PFSK-1 (cell line): ENCODE measurements around the gene UXS1.

ENCODE experiments used
- FOXP2 ChIP-seq: optimal IDR thresholded peaks from 2 replicates; pipeline ENCODE3; 2011; ENCODE audit warnings: borderline replicate concordance, control low read depth, inconsistent platforms; ENCODE audit not compliant: insufficient read depth; ENCODE audit errors: extremely low read length, extremely low read depth
- POLR2AphosphoS5 ChIP-seq: IDR thresholded peaks from 2 replicates; pipeline ENCODE4 v1.6.1; 2012; ENCODE audit warnings: low read depth, mild to moderate bottlenecking, control low read depth, low read length, moderate library complexity
- SIN3A ChIP-seq: IDR thresholded peaks from 2 replicates; pipeline ENCODE4 v1.6.1; 2012; ENCODE audit warnings: mild to moderate bottlenecking, low read length, moderate library complexity, borderline replicate concordance; ENCODE audit not compliant: insufficient read depth
- TAF1 ChIP-seq: IDR thresholded peaks from 2 replicates; pipeline ENCODE4 v1.6.1; 2012; ENCODE audit warnings: low read length, control low read depth, borderline replicate concordance; ENCODE audit not compliant: insufficient read depth
- TF ChIP-seq, protein P1 (sequence below), 2 experiments: IDR thresholded peaks; 2 replicates each; pipeline versions ENCODE4 v1.6.1 to v1.8.0; 2011 to 2012; ENCODE audit warnings: low read depth in 2 of 2, low read length in 2 of 2, control low read depth in 1 of 2, inconsistent platforms in 1 of 2, mild to moderate bottlenecking in 1 of 2, moderate library complexity in 1 of 2; ENCODE audit not compliant: insufficient read depth in 1 of 2

UXS1 gene

DNA sequence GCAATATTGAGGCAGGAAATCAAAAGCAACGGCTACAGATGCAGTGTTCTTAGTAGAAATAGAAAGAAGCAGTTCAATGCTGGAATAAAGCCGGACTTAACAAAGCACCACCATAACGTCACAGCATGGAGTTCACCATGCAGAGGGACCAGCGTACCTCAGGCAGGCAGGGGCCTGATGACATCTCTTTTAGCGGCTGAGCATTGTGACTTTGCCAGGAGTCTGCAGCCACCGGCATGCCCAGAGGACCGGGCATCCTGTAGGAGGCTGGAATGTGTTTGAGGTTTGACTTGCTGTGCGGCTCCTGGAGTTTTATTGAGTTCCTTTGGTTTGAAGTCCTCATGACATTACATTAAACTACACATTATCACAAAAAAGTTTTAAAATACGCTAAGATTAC lies 139.8 kb downstream of the UXS1 start:
- TF ChIP-seq SIN3A (no peak), FOXP2 (no peak), POLR2AphosphoS5 (no peak), TAF1 (no peak)
- TF ChIP-seq, protein P1, sequence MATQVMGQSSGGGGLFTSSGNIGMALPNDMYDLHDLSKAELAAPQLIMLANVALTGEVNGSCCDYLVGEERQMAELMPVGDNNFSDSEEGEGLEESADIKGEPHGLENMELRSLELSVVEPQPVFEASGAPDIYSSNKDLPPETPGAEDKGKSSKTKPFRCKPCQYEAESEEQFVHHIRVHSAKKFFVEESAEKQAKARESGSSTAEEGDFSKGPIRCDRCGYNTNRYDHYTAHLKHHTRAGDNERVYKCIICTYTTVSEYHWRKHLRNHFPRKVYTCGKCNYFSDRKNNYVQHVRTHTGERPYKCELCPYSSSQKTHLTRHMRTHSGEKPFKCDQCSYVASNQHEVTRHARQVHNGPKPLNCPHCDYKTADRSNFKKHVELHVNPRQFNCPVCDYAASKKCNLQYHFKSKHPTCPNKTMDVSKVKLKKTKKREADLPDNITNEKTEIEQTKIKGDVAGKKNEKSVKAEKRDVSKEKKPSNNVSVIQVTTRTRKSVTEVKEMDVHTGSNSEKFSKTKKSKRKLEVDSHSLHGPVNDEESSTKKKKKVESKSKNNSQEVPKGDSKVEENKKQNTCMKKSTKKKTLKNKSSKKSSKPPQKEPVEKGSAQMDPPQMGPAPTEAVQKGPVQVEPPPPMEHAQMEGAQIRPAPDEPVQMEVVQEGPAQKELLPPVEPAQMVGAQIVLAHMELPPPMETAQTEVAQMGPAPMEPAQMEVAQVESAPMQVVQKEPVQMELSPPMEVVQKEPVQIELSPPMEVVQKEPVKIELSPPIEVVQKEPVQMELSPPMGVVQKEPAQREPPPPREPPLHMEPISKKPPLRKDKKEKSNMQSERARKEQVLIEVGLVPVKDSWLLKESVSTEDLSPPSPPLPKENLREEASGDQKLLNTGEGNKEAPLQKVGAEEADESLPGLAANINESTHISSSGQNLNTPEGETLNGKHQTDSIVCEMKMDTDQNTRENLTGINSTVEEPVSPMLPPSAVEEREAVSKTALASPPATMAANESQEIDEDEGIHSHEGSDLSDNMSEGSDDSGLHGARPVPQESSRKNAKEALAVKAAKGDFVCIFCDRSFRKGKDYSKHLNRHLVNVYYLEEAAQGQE (IDR thresholded peaks at IDR 0.05; ENCODE audit: insufficient read depth in 1 of 2, low read depth in 2 of 2, low read length in 2 of 2): no peak

GRCh38 chr2:106053581-106053980 lies 140.5 kb downstream of the UXS1 start:
- TF ChIP-seq SIN3A (no peak), FOXP2 (no peak), POLR2AphosphoS5 (no peak), TAF1 (no peak)
- TF ChIP-seq, protein P1 (IDR thresholded peaks at IDR 0.05; ENCODE audit: insufficient read depth in 1 of 2, low read depth in 2 of 2, low read length in 2 of 2): no peak

GRCh38 chr2:106053116-106053515 lies 141.0 kb downstream of the UXS1 start:
- TF ChIP-seq SIN3A (no peak), FOXP2 (no peak), POLR2AphosphoS5 (no peak), TAF1 (no peak)
- TF ChIP-seq, protein P1 (IDR thresholded peaks at IDR 0.05; ENCODE audit: insufficient read depth in 1 of 2, low read depth in 2 of 2, low read length in 2 of 2): no peak

DNA sequence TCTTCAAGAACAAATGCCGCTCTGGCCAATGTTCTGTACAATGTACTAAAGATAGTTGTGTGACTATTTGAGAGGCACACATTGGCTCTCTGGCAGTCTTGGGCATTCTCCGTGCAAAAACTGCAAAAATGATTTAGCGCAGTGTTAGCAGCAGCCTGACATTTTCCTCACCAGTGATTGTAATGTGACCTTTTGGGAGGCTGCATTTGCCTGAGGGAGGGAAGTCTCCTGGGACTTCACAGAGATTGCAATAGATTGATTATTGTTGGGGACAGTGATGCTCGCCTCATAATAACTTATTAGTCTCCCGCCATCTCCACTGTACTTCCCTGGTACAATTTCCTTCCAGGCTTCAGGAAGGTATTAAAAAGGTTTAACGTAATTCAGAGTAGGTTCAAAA lies 149.2 kb downstream of the UXS1 start:
- TF ChIP-seq SIN3A (no peak), POLR2AphosphoS5 (no peak)
- TF ChIP-seq, protein P1 (IDR thresholded peaks at IDR 0.05; ENCODE audit: insufficient read depth in 1 of 2, low read depth in 2 of 2, low read length in 2 of 2): no peak

DNA sequence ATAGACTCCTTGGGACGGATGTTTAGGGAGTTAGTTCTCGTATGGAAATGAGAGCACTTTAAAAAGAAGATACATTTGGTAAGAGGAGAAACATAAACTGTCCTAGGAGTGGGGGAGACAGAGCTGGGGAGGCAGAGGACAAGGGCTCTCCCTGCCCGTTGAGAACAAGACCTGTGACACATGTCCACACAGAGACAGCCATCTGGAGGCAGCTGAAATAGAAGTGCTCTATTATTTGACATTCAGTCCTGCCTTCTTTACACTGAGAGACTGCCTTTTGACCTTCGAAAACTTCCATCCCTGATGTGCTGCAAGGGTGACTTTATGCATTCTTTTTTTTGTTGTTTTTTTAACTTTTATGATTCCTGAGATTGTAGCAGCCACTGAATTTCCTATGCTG lies 150.1 kb downstream of the UXS1 start:
- TF ChIP-seq, protein P1 (IDR thresholded peaks at IDR 0.05; ENCODE audit: insufficient read depth in 1 of 2, low read depth in 2 of 2, low read length in 2 of 2): no peak
- no peak for TF ChIP-seq POLR2AphosphoS5
- TF ChIP-seq TAF1: no peak
- no peak for TF ChIP-seq FOXP2
- TF ChIP-seq SIN3A: no peak
